H1 (cell line): ENCODE results near the gene HS6ST3.

Experiments used
- MAFK ChIP-seq: IDR thresholded peaks from 2 replicates; pipeline ENCODE4 v1.6.1; 2012; ENCODE audit warnings: low read depth, mild to moderate bottlenecking, improper control_type of control experiment, low read length
- POLR2A ChIP-seq, 2 experiments: IDR thresholded peaks; 1 replicate in 1 of 2; 2 replicates in 1 of 2; pipeline ENCODE4 v1.6.1; 2011; ENCODE audit warnings: low read depth in 2 of 2, low read length in 2 of 2, mild to moderate bottlenecking in 2 of 2; ENCODE audit errors: control extremely low read depth in 1 of 2
- POLR2AphosphoS5 ChIP-seq: IDR thresholded peaks from 2 replicates; pipeline ENCODE4 v1.6.1; 2011; ENCODE audit warnings: low read depth, low read length
- RAD21 ChIP-seq, 2 experiments: IDR thresholded peaks in 1 of 2; conservative IDR thresholded peaks in 1 of 2; 2 replicates each; pipeline ENCODE4 v1.6.1; 2011; ENCODE audit warnings: low read depth in 2 of 2, low read length in 2 of 2, improper control_type of control experiment in 1 of 2, inconsistent platforms in 1 of 2, mild to moderate bottlenecking in 1 of 2, moderate library complexity in 1 of 2
- TF ChIP-seq, protein P1 (sequence below): IDR thresholded peaks from 2 replicates; pipeline ENCODE4 v1.6.1; 2011; ENCODE audit warnings: low read length, improper control_type of control experiment
- TF ChIP-seq, protein P2 (sequence below), 3 experiments: IDR thresholded peaks; 1 replicate in 2 of 3; 2 replicates in 1 of 3; pipeline versions ENCODE4 v1.5.1 to v1.6.1; 2011; ENCODE audit warnings: low read length in 3 of 3, mild to moderate bottlenecking in 3 of 3, inconsistent platforms in 2 of 3, low read depth in 1 of 3, moderate library complexity in 1 of 3; ENCODE audit not compliant: insufficient read depth in 1 of 3; ENCODE audit errors: control extremely low read depth in 1 of 3

DNA sequence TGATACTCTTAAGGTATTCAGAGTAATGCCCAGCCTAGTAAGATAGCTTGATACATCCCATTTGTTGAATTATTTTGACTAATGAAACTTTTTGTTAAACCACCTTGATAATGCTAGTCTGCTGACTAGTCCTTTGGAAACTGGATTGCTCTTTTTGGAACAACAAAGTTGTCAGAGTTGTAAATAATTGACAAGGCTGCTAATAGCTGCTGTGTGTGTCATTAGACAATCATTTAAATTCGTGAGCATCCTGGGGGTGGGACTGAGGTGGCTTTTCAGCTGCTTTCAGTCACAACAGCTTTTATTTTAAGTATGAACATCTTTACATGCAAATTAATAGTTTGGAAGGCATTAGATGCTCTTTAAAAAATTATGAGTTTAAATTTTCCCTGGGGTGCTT is 153.5 kb downstream of the HS6ST3 start:
- TF ChIP-seq RAD21 (IDR thresholded peaks at IDR 0.05 in 1 of 2, conservative IDR thresholded peaks at IDR 0.05 in 1 of 2; ENCODE audit: low read depth in 2 of 2, low read length in 2 of 2) (no peak), POLR2AphosphoS5 (no peak), POLR2A (IDR thresholded peaks at IDR 0.05; ENCODE audit: control extremely low read depth in 1 of 2, low read depth in 2 of 2, low read length in 2 of 2) (no peak), MAFK (no peak)
- TF ChIP-seq, protein P1, sequence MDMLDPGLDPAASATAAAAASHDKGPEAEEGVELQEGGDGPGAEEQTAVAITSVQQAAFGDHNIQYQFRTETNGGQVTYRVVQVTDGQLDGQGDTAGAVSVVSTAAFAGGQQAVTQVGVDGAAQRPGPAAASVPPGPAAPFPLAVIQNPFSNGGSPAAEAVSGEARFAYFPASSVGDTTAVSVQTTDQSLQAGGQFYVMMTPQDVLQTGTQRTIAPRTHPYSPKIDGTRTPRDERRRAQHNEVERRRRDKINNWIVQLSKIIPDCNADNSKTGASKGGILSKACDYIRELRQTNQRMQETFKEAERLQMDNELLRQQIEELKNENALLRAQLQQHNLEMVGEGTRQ = no peak
- TF ChIP-seq, protein P2, sequence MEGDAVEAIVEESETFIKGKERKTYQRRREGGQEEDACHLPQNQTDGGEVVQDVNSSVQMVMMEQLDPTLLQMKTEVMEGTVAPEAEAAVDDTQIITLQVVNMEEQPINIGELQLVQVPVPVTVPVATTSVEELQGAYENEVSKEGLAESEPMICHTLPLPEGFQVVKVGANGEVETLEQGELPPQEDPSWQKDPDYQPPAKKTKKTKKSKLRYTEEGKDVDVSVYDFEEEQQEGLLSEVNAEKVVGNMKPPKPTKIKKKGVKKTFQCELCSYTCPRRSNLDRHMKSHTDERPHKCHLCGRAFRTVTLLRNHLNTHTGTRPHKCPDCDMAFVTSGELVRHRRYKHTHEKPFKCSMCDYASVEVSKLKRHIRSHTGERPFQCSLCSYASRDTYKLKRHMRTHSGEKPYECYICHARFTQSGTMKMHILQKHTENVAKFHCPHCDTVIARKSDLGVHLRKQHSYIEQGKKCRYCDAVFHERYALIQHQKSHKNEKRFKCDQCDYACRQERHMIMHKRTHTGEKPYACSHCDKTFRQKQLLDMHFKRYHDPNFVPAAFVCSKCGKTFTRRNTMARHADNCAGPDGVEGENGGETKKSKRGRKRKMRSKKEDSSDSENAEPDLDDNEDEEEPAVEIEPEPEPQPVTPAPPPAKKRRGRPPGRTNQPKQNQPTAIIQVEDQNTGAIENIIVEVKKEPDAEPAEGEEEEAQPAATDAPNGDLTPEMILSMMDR (IDR thresholded peaks at IDR 0.05; ENCODE audit: control extremely low read depth in 1 of 3, insufficient read depth in 1 of 3, low read depth in 1 of 3, low read length in 3 of 3) = no peak
